H1 (cell line): ENCODE results near the gene CD58. TPM values are rescaled to one million over a fixed set of nuclear protein-coding genes. Genes with fewer than 3 reads are reported as not detected.

ENCODE experiments used
- NANOG ChIP-seq: IDR thresholded peaks from 2 replicates; pipeline ENCODE4 v1.6.1; 2011; ENCODE audit warnings: low read length, low read depth, mild to moderate bottlenecking, inconsistent platforms; ENCODE audit not compliant: insufficient read depth, poor library complexity, severe bottlenecking
- polyA plus RNA-seq, 7 experiments: library from polyadenylated mRNA; depleted of rRNA in 3 of 7; stranded (reverse) in 5 of 7; unstranded in 2 of 7; fragments of >200 nt in 5 of 7; fragments of 200-250 nt in 2 of 7; gene quantifications; 1 replicate in 5 of 7; 2 replicates in 1 of 7; 4 replicates in 1 of 7; pipeline versions ENCODE4 v1.2.1 to v1.2.3, GENCODE V29; 2011 to 2013; ENCODE audit warnings: missing spikeins in 2 of 7, mixed read lengths in 2 of 7
- total RNA-seq: library from RNA; stranded (reverse); fragmentation: NEBNext Ultra II Directional; extraction: Animal tissue kit (Norgen Biotek cat#: 25700); gene quantifications from 2 replicates; pipeline ENCODE4 v1.2.1, GENCODE V29; 2021

Gene CD58
- total and polyA plus RNA-seq, 2 of the 8 experiments (the other 6 are each of a cell fraction or from before 2014, with no cell fraction given) = 5.3 to 5.5 TPM

- no peak for TF ChIP-seq NANOG
Measured at GRCh38 chr1:116496898-116497297, 73.9 kb downstream of the CD58 start (continued).
